NK-92 (cell line): ENCODE data around the gene PIRT.

ENCODE experiments used
- DNase-seq: peaks from one replicate; lab custom pipeline; 2025; ENCODE audit not compliant: unreplicated experiment; lab: John Stamatoyannopoulos, UW

The PIRT gene

DNA sequence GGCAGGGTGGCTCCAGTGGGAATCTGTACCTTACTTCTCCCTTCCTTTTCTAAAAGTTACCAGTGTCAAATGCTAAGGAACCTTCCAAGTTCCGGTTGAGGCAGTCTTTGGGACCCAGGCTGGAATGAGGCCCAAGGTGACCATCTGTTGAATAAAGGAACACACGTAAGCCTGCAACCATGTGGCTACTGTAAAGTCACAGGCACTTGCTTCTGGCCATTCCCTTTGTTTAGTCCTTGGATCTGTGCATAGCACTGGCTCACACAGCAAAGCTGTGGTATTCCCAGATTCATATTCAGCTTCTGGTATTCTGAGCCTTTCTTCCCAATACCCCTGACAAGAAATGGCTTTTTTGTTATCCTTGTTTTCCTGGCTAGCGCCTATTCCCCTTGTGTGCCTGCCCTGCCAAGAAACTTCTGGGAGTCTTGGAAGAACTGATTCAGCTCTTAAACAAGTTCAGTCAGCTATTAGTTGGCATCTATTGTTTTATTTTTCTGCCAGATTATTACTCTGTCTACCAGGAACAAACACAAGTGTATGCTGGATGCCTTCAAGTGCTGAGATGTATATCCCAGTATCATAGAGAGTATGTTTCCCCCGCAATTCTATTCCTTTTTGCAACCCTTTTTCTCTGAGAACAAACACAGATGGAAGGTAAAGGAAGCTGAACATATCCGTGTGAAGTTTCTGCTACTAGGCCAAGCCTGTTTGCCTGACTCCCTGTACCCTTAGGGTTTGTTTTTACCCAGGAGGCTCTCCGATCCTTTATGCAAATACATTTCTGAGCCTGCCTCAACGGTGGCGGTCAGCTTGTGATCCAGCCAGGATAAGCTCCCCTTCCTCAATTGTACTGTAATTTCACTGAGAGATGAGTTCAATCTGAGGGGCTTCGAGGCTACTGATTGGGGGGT, 47.1 kb downstream of the PIRT start:
- no peak for DNase-seq

DNA sequence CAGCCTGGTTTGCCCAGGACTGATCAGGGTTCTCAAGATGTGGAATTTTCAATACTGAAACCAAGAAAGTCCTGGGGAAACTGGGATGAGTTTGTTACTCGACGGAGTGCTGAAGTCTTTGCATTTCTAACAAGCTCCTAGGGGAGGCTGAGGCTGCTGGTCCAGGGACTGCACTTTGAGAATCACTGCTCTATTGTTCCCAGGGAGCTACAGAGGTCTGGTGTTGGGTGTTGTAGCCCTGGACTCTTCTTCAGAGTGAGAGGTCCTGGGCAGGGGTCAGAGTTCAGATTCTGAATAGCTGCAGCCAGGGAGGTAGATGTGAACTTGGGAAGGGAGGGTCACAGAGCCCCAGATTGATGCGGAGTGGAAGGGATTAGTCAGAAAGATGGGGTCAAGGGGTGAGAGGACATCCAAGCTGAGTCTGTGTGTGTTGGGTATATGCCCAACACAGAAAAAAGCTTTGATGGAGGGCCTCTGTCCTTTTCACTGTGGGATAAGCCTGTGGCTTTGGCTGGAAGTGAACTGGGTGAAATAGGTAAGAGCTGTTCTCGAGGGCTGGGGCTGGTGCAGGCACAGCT, 48.1 kb downstream of the PIRT start:
- DNase-seq: no peak

DNA sequence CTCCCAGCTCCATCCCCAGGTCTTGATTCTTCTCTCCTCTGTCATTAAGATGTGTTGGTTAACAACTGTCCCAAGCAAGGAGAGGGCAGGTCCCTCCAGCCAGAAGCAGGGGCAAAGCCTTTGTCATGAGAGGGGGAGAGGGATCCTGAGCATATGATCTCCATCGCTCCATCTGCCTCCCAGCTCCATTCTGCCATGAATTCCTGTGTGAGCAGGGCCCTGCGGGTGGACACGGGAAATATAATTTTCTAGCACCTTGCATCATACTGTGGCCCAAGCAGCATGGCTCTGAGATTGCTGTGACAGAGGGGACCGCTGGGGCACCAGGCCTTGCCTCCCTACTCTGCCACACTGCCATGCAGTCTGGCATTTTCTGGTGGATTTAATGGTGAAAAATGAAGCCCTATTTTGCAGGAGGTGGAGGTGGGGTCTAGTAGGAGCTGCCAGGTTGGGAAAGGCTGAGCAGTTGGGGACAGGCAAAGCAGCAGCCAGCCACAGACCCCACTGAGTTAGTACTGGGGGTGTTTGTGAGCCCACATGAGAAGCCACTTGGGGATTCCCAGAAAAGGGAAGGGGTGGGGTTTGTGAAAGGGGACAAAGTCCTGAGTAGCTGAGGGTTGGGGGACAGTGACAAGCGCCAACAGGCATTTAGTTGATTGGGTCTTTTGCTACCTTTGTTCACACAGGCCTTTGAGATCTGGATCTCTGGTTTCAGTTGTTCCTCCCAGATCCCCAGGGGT, 50.4 kb downstream of the PIRT start:
- DNase-seq: no peak

DNA sequence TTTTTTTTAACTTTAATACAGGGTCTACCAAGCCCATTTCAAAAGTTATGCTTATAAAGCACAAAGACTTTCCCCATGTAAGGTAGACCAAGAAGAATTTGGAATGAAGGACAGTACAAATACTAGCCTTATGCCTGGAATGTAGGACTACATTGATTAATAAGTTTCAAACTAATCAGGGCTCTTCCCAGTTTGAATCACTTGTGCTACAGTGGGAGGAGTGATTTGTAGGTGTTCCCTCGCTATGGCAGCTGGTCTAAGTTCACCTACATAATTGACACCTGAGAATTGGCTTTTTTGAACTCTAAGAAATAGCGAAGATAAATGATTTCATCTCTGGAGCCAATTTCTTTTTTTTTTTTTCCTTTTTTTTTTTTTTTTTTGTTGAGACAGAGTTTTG, 52.6 kb downstream of the PIRT start:
- DNase-seq: no peak

GRCh38 chr17:10779609-10780008, 58.3 kb downstream of the PIRT start:
- no peak for DNase-seq

DNA sequence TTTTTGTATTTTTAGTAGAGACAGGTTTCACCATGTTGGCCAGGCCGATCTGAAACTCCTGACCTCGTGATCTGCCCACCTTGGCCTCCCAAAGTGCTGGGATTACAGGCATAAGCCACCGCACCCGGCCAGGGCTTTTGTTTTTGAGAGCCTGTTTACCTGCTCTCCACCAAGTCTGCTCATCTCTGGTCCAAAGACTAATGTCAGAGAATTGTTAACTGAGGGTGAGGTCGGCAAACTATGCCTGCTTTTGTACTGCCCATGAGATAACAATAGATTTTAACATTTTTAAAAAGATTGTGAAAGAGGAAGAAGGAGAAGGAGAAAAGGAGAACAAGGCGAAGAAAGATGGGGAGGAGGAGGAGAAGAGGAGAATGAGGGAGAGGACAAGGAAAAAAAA, 60.0 kb downstream of the PIRT start:
- no peak for DNase-seq

GRCh38 chr17:10777131-10777807, 60.6 kb downstream of the PIRT start:
- no peak for DNase-seq

DNA sequence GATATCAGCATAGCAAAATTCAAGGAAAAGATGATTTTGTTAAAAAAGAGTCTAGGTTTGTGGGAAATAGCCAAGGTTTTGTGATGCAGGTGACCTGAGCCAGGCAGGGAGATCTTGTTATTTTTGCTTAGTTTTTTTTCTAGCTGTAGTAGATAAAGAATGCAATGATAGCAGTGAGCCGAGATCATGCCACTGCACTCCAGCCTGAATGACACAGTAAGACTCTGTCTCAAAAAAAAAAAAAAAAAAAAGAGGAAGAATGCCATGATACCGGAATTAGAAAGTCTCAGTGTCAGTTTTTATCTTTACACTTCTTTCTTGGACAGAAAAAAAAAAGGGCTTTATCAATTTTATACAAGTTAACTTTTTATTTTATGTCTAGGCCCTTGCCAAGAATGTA, 61.5 kb downstream of the PIRT start:
- DNase-seq: no peak

- no peak for DNase-seq
These were observed 62.0 kb downstream of the PIRT start for GRCh38 chr17:10775740-10776356.

DNA sequence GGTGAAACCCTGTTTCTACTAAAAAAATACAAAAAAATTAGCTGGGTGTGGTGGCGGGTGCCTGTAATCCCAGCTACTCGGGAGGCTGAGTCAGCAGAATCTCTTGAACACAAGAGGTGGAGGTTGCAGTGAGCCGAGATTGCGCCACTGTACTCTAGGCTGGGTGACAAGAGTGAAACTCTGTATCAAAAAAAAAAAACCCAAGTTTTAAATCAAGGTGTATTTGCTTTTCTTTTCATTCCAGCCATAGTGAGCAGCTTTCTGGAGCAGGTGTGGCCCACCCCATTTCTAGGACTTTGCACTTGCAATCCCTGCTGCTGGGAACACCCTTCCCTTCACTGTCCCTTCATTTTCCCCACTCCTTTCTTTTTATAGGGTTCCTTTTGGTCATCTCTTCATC, 62.8 kb downstream of the PIRT start:
- no peak for DNase-seq

DNA sequence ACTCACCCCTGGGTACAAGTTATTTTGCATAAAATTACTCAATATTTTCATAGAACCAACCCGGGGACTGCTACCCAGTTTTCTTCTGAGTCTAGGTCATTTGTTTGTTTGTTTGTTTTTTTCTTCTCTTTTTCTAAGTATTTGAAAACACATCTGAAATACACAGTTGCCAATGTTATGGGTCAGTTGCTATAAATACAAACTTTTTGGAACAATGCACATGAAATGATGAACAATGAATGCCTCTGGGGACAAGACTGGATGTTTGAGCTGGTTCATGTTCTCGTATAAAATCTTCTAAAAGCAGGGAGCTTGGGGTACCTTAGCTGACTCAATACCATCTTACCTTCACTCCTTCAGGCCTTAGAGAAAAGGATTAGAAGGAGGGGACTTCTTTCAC, 64.5 kb downstream of the PIRT start:
- DNase-seq: no peak
